Measurements from ENCODE around the gene DDX54.

DDX54 gene

GRCh38 chr12:113185180-113186032 is at the start of gene DDX54, which contains the start of gene RITA1:
DDX54 (minus strand) TSS chr12:113185478; CDS start chr12:113185451, 27 bp downstream.
RITA1 (plus strand) TSS chr12:113185721; CDS start chr12:113186747, 1,026 bp downstream.
- peak; percentile 83 for DNase-seq

GRCh38 chr12:113234483-113234882 is 49.2 kb upstream of the DDX54 start:
- no peak for DNase-seq

- no peak for DNase-seq
These were observed 48.7 kb upstream of the DDX54 start for GRCh38 chr12:113233967-113234366.

GRCh38 chr12:113232840-113233585 is 47.7 kb upstream of the DDX54 start:
- DNase-seq = peak; percentile 72

GRCh38 chr12:113232089-113232839 is 47.0 kb upstream of the DDX54 start:
- DNase-seq = no peak

GRCh38 chr12:113231235-113232088 is 46.2 kb upstream of the DDX54 start:
- no peak for DNase-seq

- DNase-seq = no peak
These were observed 45.3 kb upstream of the DDX54 start for GRCh38 chr12:113230315-113231234.

- DNase-seq = no peak
These were observed 43.2 kb upstream of the DDX54 start for GRCh38 chr12:113228394-113229028.

- no peak for DNase-seq
These were observed 42.6 kb upstream of the DDX54 start for GRCh38 chr12:113227686-113228391.

GRCh38 chr12:113226696-113227568 is 41.7 kb upstream of the DDX54 start:
- DNase-seq = no peak

- no peak for DNase-seq
These were observed 39.7 kb upstream of the DDX54 start for GRCh38 chr12:113224955-113225354.

- DNase-seq = peak; percentile 17
These were observed 37.7 kb upstream of the DDX54 start for GRCh38 chr12:113222730-113223531.

GRCh38 chr12:113221997-113222729 is 36.9 kb upstream of the DDX54 start:
- DNase-seq = peak; percentile 8

- DNase-seq = peak; percentile 100
These were observed 36.1 kb upstream of the DDX54 start, which contains the start of gene TPCN1 for GRCh38 chr12:113221181-113221996. TPCN1 (plus strand) TSS chr12:113221464; CDS start chr12:113226853, 5,389 bp downstream.

GRCh38 chr12:113220593-113221180 is 35.4 kb upstream of the DDX54 start:
- no peak for DNase-seq

- DNase-seq = no peak
These were observed 30.7 kb upstream of the DDX54 start for GRCh38 chr12:113216027-113216426.

All from CD4-positive, alpha-beta T cell treated with Interleukin-21 for 1 hour (primary cell).